ENCODE results near the gene BICRAL.

DNA sequence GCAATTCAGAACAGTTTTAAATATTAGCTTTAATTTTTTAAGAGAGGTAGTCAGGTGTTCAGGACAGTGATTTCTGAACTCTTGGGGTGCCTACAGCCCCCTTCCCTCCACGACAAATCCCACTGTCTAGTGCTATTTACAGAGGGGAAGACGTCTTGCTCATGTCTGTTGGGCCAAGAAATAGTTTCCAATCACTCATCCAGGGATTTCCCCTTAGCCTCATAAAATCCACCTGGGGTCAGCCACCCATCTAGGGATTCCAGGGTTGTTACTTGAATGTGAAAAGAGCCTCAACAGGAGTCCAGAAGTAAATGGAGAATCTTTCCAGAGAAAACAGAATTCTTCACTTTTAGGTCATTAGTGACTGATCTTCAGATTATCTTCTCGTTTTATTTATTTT, 37.0 kb downstream of the BICRAL start:
- TF ChIP-seq POLR2AphosphoS5 (IDR thresholded peaks at IDR 0.05; ENCODE audit: insufficient read depth in 1 of 2, low read depth in 1 of 2) (no peak), POLR2A (IDR thresholded peaks at IDR 0.05) (no peak)
- TF ChIP-seq, protein P1, sequence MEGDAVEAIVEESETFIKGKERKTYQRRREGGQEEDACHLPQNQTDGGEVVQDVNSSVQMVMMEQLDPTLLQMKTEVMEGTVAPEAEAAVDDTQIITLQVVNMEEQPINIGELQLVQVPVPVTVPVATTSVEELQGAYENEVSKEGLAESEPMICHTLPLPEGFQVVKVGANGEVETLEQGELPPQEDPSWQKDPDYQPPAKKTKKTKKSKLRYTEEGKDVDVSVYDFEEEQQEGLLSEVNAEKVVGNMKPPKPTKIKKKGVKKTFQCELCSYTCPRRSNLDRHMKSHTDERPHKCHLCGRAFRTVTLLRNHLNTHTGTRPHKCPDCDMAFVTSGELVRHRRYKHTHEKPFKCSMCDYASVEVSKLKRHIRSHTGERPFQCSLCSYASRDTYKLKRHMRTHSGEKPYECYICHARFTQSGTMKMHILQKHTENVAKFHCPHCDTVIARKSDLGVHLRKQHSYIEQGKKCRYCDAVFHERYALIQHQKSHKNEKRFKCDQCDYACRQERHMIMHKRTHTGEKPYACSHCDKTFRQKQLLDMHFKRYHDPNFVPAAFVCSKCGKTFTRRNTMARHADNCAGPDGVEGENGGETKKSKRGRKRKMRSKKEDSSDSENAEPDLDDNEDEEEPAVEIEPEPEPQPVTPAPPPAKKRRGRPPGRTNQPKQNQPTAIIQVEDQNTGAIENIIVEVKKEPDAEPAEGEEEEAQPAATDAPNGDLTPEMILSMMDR (IDR thresholded peaks at IDR 0.05) = no peak

Data from vagina (tissue), 2 donors.